ENCODE results near the gene CACNA1A. TPM values are rescaled to one million over a fixed set of nuclear protein-coding genes. Genes with fewer than 3 reads are reported as not detected.

Gene CACNA1A
- total RNA-seq, 1 donor = 42.8 TPM

GRCh38 chr19:13299838-13300237 is 206.4 kb downstream of the CACNA1A start:
- TF ChIP-seq CTCF (IDR thresholded peaks at IDR 0.05; ENCODE audit: insufficient read depth, low read length) = no peak
- H3K4me3 ChIP-seq (ENCODE audit: low read depth, low read length) = no peak overlapping the region
- DNase-seq (ENCODE audit: low read depth) = no peak

- no peak for TF ChIP-seq CTCF (IDR thresholded peaks at IDR 0.05; ENCODE audit: insufficient read depth, low read length)
- no peak overlapping the region for H3K4me3 ChIP-seq (ENCODE audit: low read depth, low read length)
- no peak for DNase-seq (ENCODE audit: low read depth)
These were observed 207.5 kb downstream of the CACNA1A start for GRCh38 chr19:13298565-13299481.

GRCh38 chr19:13297023-13297422 is 209.3 kb downstream of the CACNA1A start:
- no peak for TF ChIP-seq CTCF (IDR thresholded peaks at IDR 0.05; ENCODE audit: insufficient read depth, low read length)
- no peak for DNase-seq (ENCODE audit: low read depth)
- no peak overlapping the region for H3K4me3 ChIP-seq (ENCODE audit: low read depth, low read length)

GRCh38 chr19:13294812-13295567 is 211.3 kb downstream of the CACNA1A start:
- no peak for DNase-seq (ENCODE audit: low read depth)
- H3K4me3 ChIP-seq (ENCODE audit: low read depth, low read length) = no peak overlapping the region
- TF ChIP-seq CTCF (IDR thresholded peaks at IDR 0.05; ENCODE audit: insufficient read depth, low read length) = no peak

- DNase-seq (ENCODE audit: low read depth) = no peak
- TF ChIP-seq CTCF (IDR thresholded peaks at IDR 0.05; ENCODE audit: insufficient read depth, low read length) = no peak
- H3K4me3 ChIP-seq (ENCODE audit: low read depth, low read length) = no peak overlapping the region
These were observed 214.4 kb downstream of the CACNA1A start for GRCh38 chr19:13291913-13292312.

- DNase-seq (ENCODE audit: low read depth) = no peak
- no peak overlapping the region for H3K4me3 ChIP-seq (ENCODE audit: low read depth, low read length)
- TF ChIP-seq CTCF (IDR thresholded peaks at IDR 0.05; ENCODE audit: insufficient read depth, low read length) = no peak
These were observed 215.5 kb downstream of the CACNA1A start for GRCh38 chr19:13290741-13291140.

Measured in fibroblast of the aortic adventitia (primary cell).